Activated CD4-positive, alpha-beta T cell treated with anti-CD3 and anti-CD28 coated beads, Interleukin-2, Interleukin-4, amounts not matched to agents 100 ng/mL and 50 ng/mL, durations not matched to agents 16 hours and 8 hours (primary cell): ENCODE results near the gene RBM4B.

ENCODE experiments used
- DNase-seq: peaks from one replicate; pipeline ENCODE4 v3.0.0-alpha.2; 2020; ENCODE audit warnings: low spot score

Gene RBM4B

GRCh38 chr11:66706989-66707388 lies 29.3 kb upstream of the RBM4B start:
- no peak for DNase-seq

GRCh38 chr11:66705587-66706335 lies 28.1 kb upstream of the RBM4B start:
- DNase-seq, result no peak

DNA sequence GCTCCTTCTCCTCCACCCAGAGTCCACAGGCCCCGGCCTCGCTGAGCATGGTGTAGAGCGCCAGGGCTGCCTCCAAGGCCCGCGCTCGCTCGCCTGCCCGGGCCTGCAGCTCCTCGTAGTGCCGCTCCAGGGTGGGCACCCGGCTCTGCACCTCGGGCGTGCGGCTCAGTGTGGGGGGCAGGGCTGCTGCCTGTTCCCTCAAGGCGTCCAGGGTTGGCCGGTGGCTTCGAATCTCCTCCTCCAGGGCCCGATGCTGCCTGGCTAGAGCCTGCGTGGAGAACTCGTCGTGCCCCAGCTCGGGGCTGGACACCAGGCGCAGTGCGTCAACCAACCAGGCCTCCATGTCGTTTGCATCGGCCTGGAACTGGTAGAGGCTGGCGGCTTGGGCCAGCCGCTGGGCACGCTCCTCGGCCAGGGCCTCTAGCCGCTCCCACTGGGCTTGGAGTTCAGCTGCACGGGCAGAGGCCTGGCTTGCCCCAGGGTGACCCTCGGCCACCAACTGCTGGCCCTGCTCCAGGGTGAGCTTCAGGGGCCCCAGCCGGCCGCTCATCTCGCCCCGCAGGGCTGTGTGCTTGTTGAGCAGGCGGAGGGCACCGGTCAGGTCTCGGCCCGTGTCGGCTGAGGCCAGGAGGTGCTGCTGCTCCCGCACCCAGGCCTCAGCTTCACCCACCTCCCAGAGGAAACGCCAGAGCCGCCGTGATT lies 27.1 kb upstream of the RBM4B start:
- no peak for DNase-seq

DNA sequence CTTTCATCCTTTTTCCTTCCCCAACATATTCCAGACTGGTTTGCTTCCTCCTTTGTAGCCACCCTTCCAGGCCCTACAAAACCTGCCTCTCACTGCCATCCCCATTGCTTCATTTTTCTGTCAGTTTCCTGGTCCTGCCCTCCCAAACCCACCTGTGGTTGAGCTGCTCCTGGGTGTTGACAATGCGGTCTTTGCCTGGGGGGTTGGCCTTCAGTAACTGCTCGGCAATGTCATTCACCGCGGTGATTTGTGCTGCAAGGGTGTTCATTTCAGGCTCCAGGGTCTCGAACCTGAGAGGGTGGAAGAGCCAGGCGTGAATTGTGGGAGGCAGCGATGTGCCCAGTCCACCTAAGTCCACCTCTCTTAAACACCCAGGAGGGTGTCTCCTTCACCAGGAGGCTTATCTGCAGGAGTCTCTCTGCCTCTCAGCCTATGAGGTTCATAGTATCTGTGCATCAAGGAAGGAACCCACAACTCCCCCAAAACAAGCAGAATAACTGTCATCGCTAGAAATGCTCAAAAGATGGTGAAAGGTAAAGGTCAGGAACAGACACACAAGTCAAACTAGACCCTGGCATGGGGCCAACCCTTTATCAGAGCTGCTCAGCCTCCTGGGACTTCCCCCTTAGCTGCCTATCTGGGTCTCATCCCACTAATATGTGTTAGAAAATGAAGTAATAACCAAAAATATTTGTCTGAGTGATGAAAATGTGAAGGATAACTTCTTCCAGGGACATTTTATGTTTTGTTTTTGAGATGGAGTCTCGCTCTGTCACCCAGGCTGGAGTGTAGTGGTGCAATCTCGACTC lies 23.9 kb upstream of the RBM4B start:
- no peak for DNase-seq

DNA sequence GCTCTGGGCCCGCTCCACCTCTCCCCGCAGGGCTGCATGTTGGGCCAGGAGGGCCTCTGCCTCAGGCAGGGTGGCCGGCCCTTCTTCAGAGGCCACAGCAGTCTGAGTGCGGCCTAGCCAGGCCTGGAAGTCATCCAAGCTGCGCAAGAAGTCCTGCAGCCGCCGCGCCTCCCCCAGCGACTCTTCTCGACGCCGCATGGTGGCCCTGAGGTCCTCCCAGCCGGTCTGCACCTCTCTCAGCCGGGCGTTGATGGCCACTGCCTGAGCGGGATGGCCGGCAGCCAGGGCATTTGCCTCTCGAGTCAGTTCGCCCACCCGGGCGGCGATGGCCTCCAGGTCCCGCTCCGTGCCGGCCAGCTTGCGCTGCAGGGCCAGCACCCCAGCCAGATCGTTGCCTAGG lies 23.1 kb upstream of the RBM4B start:
- DNase-seq, result no peak

DNA sequence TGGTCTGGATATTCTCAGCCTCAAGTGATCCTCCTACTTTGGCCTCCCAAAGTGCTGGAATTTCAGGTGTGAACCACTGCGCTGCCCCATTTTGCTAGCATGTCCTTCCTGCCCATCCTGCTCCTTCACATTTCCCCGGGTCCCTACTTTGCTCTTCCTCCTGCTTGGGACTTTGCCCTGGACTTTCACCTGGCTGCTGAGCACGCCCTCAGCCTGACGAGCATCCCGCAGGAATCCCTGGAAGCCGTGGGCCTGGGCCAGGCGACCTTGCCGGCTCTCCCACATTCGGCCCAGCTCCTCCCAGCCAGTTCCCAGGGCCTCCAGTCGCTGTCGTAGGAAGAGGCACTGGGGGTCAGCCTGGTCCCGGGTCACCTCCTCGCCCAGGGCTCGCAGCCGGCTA lies 22.6 kb upstream of the RBM4B start:
- no peak for DNase-seq

GRCh38 chr11:66698491-66698890 lies 20.8 kb upstream of the RBM4B start:
- DNase-seq, result no peak

DNA sequence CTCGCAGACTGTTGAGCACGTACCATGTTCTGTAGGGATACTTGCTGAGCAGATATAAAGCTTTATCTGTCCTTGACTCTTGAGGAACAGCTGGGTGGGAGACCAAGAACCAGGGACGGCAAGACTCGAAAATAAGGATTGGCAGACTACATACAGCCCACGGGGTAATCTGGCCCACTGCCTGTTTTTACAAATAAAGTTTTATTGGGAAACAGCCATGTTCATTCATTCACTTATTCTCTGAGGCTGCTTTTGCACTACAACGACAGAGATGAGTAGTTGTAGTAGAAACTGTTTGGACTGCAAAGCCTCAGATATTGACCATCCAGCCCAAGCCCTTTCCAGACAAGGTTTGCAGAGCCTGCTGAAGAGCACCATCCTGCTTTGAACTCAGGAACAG lies 20.3 kb upstream of the RBM4B start:
- no peak for DNase-seq

DNA sequence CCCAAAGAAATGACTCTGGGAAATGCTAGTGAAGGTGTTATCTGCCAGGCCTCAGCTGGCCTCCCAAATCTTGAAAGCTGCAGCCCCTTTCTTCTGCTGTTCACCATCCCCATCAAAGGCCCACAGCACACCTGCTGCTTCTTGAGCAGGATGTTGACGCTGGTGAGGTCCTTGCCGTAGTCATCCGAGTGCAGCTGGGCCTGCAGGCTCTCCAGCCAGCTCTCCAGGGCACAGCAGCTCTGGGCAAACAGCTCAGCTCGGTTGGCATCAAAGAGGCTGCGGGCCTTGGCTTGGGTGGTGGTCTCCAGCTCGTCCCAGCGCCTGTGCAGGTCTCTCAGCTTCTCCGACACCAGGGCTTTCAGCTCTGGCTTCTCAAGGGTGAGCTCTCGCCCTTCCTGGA lies 18.5 kb upstream of the RBM4B start:
- no peak for DNase-seq

- DNase-seq, result peak; percentile 83
These were observed 17.1 kb upstream of the RBM4B start for GRCh38 chr11:66694732-66695207.

DNA sequence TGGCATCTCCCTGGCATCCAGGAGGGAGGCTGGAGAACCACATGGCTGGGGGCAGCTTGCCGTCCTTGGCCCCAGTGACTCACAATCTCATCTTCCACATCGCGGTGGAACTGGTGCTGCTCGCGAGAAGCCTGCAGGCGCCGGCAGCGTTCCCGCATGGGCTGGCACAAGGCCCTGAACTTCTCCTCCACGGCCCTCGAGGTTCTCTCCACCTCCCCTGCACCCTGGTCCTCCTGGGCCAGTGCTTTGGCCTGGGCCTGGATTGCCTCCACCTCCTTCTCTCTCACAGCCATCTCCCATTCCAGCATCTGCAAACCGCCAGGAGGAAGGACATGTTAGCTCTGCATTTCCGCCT lies 16.3 kb upstream of the RBM4B start:
- no peak for DNase-seq

GRCh38 chr11:66693356-66694055 lies 15.8 kb upstream of the RBM4B start:
- DNase-seq, result no peak

DNA sequence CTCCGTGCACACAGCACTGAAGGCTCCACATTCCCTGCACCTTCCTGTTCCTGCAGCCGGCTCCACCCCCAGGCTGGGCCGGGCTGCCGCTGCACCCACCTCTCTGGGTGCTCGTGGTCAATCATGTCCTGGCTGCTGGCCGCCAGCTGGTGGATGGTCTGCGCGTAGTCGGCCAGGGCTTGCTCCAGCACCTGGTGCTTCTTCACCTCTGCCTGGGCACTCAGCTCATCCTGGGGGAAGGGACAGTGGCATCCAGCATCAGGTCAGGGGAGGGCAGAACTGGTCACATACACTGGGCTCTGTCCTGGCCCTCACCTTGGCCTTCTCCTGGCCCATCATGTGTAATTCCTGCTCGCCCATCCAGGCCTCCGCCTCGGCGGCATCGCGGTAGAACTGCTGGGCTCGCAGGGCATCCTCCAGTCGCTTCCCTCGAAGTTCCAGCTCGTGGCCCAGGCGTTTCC lies 15.2 kb upstream of the RBM4B start:
- DNase-seq, result no peak

GRCh38 chr11:66692446-66692845 lies 14.8 kb upstream of the RBM4B start:
- no peak for DNase-seq

DNA sequence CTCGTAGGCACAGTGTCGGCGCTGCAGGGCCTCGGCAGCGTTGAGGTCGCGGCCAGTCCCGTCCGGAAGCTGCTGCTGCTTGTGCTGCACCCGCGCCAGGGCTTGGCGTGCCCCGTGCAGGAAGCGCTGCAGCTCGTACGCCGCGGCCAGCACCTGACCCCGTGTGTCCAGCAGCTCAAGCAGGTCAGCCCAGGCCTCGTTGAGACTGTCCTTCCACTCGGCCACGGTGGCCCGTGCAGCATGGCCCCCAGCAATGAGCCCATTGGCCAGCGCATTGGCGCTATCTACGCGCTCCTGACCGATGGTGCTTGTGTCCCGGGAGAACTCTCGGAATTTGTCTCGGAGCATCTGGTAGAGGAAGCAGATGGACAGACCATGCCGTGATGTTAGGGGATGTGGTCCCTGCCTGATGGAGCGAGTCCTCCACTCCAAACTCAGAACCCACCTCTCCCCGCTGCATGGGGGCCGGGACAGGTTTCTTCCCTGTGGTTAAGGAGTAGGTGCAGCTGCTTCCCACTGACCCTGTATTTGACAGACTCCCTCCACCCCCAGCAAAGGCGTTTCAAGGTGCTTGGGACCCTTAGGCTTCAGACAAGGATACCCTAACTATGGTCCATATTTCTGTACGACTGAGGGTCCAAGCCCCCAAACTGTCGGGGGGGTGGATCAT lies 13.8 kb upstream of the RBM4B start:
- DNase-seq, result no peak

GRCh38 chr11:66689661-66690590 lies 12.2 kb upstream of the RBM4B start:
- DNase-seq, result no peak

DNA sequence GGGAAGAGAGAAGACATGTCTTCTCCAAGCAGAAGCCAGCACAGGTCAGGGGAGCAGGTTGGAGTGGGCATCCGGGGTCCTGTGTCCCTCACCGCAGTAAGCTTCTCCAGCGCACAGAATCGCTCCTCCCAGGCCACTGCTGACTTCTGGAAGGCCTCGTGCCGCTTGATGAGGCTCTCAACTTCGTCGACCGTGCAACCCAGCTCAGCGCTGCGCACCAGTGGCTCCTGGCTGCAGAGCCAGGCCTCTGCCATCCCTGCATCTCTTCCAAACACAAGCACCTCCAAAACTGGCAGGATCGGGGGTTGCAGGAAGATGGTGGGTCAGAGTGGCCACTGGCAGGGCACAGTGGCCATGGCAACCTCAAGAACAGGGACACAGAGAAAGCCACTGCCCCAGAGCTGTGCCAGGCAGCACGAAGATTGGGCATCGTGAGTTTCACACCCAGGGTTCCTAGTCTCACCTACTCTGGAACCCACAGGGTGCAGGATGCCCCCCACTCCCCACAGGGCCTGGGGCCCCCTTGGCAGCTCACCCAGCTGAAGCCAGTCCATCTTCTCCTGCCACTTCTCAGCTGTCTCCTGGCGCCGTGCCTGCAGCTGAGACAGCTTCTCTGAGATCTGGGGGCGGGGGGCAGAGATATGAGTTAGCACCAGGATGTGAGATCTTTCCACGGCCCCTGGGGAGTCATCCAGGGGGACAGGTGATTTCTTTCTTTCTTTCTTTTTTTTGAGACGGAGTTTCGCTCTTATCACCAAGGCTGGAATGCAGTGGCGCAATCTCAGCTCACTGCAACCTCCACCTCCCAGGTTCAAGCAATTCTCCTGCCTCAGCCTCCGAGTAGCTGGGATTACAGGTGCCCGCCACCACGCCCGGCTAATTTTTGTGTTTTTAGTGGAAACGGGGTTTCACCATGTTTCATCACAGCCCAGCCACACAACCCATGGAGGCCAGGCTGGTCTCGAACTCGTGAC lies 11.2 kb upstream of the RBM4B start:
- no peak for DNase-seq

DNA sequence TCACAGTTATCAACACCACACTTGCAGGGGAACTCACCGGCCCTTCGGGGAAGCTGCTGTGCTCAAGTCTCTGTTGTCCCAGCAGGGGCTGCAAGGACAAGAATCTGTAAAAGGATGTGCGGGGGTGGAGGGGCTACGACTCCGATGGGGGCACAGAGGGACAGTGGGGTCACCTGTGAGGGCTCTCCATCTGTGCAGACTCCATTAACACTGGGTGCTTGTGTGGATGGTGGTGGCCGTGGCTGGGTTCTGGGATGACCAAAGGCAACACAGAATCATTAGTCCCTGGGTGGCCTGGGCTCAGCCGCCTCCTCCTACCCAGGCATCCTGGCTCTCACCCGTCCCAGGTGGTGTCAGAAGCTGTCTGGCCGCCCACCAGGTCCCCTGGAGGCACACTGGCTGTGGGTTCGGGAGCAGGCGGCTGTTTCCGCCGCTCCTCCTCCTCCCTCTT lies 10.2 kb upstream of the RBM4B start:
- DNase-seq, result no peak
